ENCODE measurements around the gene NGB.

- TF ChIP-seq CTCF (IDR thresholded peaks at IDR 0.05) (no peak), POLR2A (IDR thresholded peaks at IDR 0.05) (no peak), EP300 (IDR thresholded peaks at IDR 0.05) (no peak)
These were observed 45.0 kb downstream of the NGB start for GRCh38 chr14:77225892-77226557.

Measured in ovary (tissue), 3 donors.